Tibial nerve (tissue), 4 donors: ENCODE measurements around the gene AP1M2.

Source experiments
- EP300 ChIP-seq, 2 donors: sonication (generic); formaldehyde crosslinking; IDR thresholded peaks; one replicate each; pipeline ENCODE4 v1.6.1; 2017; ENCODE audit warnings: antibody characterized with exemption in 2 of 2, mild to moderate bottlenecking in 1 of 2
- POLR2A ChIP-seq, 2 donors: fragments of 450-650 bp; IDR thresholded peaks; one replicate each; pipeline ENCODE4 v1.6.1; 2017; ENCODE audit warnings: antibody characterized with exemption in 2 of 2, mild to moderate bottlenecking in 2 of 2, moderate library complexity in 2 of 2
- TF ChIP-seq, protein P1 (sequence below), 5 experiments: fragments of 200-600 bp in 3 of 5; fragments of 450-650 bp in 2 of 5; sonication (generic) in 3 of 5; IDR thresholded peaks; one replicate each; pipeline ENCODE4 v1.5.1; 2016 to 2019; ENCODE audit warnings: antibody characterized with exemption in 5 of 5, mild to moderate bottlenecking in 3 of 5, moderate library complexity in 2 of 5

GRCh38 chr19:10634430-10634829, 47.3 kb upstream of the AP1M2 start:
- TF ChIP-seq, protein P1, sequence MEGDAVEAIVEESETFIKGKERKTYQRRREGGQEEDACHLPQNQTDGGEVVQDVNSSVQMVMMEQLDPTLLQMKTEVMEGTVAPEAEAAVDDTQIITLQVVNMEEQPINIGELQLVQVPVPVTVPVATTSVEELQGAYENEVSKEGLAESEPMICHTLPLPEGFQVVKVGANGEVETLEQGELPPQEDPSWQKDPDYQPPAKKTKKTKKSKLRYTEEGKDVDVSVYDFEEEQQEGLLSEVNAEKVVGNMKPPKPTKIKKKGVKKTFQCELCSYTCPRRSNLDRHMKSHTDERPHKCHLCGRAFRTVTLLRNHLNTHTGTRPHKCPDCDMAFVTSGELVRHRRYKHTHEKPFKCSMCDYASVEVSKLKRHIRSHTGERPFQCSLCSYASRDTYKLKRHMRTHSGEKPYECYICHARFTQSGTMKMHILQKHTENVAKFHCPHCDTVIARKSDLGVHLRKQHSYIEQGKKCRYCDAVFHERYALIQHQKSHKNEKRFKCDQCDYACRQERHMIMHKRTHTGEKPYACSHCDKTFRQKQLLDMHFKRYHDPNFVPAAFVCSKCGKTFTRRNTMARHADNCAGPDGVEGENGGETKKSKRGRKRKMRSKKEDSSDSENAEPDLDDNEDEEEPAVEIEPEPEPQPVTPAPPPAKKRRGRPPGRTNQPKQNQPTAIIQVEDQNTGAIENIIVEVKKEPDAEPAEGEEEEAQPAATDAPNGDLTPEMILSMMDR (IDR thresholded peaks at IDR 0.05), result no peak
- TF ChIP-seq EP300 (IDR thresholded peaks at IDR 0.05), result no peak
- no peak for TF ChIP-seq POLR2A (IDR thresholded peaks at IDR 0.05)
